ENCODE results near the gene NRL. TPM values are rescaled to one million over a fixed set of nuclear protein-coding genes. Genes with fewer than 3 reads are reported as not detected.
A peak's percentile ranks its signal among the peaks of the same experiment; 100 is the strongest.

The NRL gene
- total RNA-seq, 1 donor from 2014 or later = 2.0 TPM

GRCh38 chr14:24068711-24069410 is 45.9 kb downstream of the NRL start:
- H3K27ac ChIP-seq = no peak overlapping the region
- H3K27me3 ChIP-seq (ENCODE audit: low read depth) = no peaks in the 10 kb centered on the region
- intact Hi-C loops (cut with DNase I) = no loop called here
- DNase-seq = peak; percentile 12
- no peaks in the 10 kb centered on the region for H3K36me3 ChIP-seq
- no peak for ATAC-seq
- no peaks in the 10 kb centered on the region for H3K4me1 ChIP-seq
- TF ChIP-seq, protein P1, sequence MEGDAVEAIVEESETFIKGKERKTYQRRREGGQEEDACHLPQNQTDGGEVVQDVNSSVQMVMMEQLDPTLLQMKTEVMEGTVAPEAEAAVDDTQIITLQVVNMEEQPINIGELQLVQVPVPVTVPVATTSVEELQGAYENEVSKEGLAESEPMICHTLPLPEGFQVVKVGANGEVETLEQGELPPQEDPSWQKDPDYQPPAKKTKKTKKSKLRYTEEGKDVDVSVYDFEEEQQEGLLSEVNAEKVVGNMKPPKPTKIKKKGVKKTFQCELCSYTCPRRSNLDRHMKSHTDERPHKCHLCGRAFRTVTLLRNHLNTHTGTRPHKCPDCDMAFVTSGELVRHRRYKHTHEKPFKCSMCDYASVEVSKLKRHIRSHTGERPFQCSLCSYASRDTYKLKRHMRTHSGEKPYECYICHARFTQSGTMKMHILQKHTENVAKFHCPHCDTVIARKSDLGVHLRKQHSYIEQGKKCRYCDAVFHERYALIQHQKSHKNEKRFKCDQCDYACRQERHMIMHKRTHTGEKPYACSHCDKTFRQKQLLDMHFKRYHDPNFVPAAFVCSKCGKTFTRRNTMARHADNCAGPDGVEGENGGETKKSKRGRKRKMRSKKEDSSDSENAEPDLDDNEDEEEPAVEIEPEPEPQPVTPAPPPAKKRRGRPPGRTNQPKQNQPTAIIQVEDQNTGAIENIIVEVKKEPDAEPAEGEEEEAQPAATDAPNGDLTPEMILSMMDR (IDR thresholded peaks at IDR 0.05) = no peak
- no peak overlapping the region for H3K4me3 ChIP-seq
- no peaks in the 10 kb centered on the region for H3K9me3 ChIP-seq

GRCh38 chr14:24067133-24068082 is 47.3 kb downstream of the NRL start:
- Histone ChIP-seq H3K4me3 (no peak overlapping the region), H3K36me3 (no peaks in the 10 kb centered on the region), H3K4me1 (no peaks in the 10 kb centered on the region), H3K27ac (no peak overlapping the region), H3K9me3 (no peaks in the 10 kb centered on the region), H3K27me3 (ENCODE audit: low read depth) (no peaks in the 10 kb centered on the region)
- intact Hi-C loops (cut with DNase I) = no loop called here
- no peak for DNase-seq
- ATAC-seq = no peak
- TF ChIP-seq, protein P1 (IDR thresholded peaks at IDR 0.05) = no peak

- no peak for ATAC-seq
These were observed 48.1 kb downstream of the NRL start for GRCh38 chr14:24066496-24067132.

DNA sequence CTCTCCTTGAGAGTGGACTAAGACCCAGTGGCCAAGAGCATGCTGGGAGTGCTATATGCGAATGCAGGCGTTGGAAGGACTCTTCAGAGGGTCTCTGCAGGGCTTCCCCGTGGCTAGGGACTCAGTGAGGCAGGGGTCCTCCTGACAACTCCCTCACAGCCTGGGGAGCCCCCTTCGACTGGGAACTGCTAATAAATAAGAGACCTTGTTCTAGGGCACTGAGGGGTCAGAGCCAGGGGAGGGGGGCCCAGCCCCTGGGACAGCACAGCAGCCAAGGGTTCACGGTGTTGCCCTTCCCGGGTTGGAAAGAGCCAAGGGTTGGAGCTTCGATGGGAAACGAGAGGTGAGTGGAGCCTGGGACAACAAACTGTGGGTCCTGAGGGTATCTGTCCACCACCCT is 49.3 kb downstream of the NRL start:
- Histone ChIP-seq H3K4me1 (no peaks in the 10 kb centered on the region), H3K36me3 (no peaks in the 10 kb centered on the region), H3K9me3 (no peaks in the 10 kb centered on the region), H3K27ac (no peak overlapping the region), H3K4me3 (no peak overlapping the region), H3K27me3 (ENCODE audit: low read depth) (no peaks in the 10 kb centered on the region)
- TF ChIP-seq, protein P1 (IDR thresholded peaks at IDR 0.05) = no peak
- ATAC-seq (no peak), DNase-seq (no peak)
- intact Hi-C loops (cut with DNase I) = no loop called here

More at GRCh38 chr14:24066496-24067132, 48.1 kb downstream of the NRL start:
- Histone ChIP-seq H3K4me1 (no peaks in the 10 kb centered on the region), H3K9me3 (no peaks in the 10 kb centered on the region), H3K36me3 (no peaks in the 10 kb centered on the region), H3K27me3 (ENCODE audit: low read depth) (no peaks in the 10 kb centered on the region), H3K27ac (no peak overlapping the region), H3K4me3 (no peak overlapping the region)
- intact Hi-C loops (cut with DNase I) = no loop called here
- no peak for DNase-seq
- TF ChIP-seq, protein P1 (IDR thresholded peaks at IDR 0.05) = no peak

DNA sequence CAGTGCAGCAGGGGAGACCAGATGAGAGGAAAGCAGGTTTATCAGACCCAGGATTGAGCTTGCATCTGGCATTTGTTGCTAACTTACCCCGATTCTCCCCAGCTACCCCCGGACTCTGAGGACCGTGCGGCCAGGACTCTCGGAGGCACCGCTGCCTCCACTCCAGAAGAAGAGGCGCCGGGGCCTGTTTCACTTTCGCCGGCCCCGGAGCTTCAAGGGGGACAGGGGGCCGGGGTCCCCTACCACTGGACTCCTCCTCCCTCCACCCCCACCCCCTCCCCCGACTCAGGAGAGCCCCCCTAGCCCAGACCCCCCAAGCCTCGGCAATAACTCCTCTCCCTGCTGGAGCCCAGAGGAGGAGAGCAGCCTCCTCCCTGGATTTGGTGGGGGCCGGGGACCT is 49.9 kb downstream of the NRL start:
- Histone ChIP-seq H3K4me1 (no peaks in the 10 kb centered on the region), H3K4me3 (no peak overlapping the region), H3K27me3 (ENCODE audit: low read depth) (no peaks in the 10 kb centered on the region), H3K9me3 (no peaks in the 10 kb centered on the region), H3K36me3 (no peaks in the 10 kb centered on the region), H3K27ac (no peak overlapping the region)
- DNase-seq (no peak), ATAC-seq (no peak)
- intact Hi-C loops (cut with DNase I) = no loop called here
- TF ChIP-seq, protein P1 (IDR thresholded peaks at IDR 0.05) = no peak

Data from lower lobe of right lung (tissue), 2 donors.